Thymus (tissue), 14 donors: Measurements from ENCODE around the gene MUSK. TPM values are rescaled to one million over a fixed set of nuclear protein-coding genes. Genes with fewer than 3 reads are reported as not detected.

ENCODE experiments used
- DNase-seq, 9 donors: peaks; one replicate each; pipeline ENCODE4 v3.0.0-alpha.2; 2013; ENCODE audit warnings: low spot score in 9 of 9, low read depth in 6 of 9, missing footprints in 1 of 9
- H3K27ac ChIP-seq, 2 donors: one replicate each; pipeline ENCODE4 v1.5.1; 2013; ENCODE audit warnings: control low read depth in 1 of 2, low read depth in 1 of 2, low read length in 1 of 2, mild to moderate bottlenecking in 1 of 2, moderate library complexity in 1 of 2
- H3K27me3 ChIP-seq, 2 donors: one replicate each; pipeline ENCODE4 v1.5.1; 2013; ENCODE audit warnings: low read length in 1 of 2; ENCODE audit not compliant: control insufficient read depth in 2 of 2, insufficient read depth in 1 of 2
- H3K36me3 ChIP-seq, 2 donors: one replicate each; pipeline ENCODE4 v1.5.1; 2013; ENCODE audit warnings: low read length in 1 of 2, mild to moderate bottlenecking in 1 of 2, moderate library complexity in 1 of 2; ENCODE audit not compliant: control insufficient read depth in 2 of 2, insufficient read depth in 2 of 2
- H3K4me1 ChIP-seq, 2 donors: one replicate each; pipeline ENCODE4 v1.5.1; 2013; ENCODE audit warnings: low read length in 2 of 2; ENCODE audit not compliant: control insufficient read depth in 2 of 2, insufficient read depth in 2 of 2
- H3K4me3 ChIP-seq, 2 donors: one replicate each; pipeline ENCODE4 v1.5.1; 2013; ENCODE audit warnings: low read length in 2 of 2, control low read depth in 1 of 2, mild to moderate bottlenecking in 1 of 2
- H3K9me3 ChIP-seq, 2 donors: one replicate each; pipeline ENCODE4 v1.5.1; 2013; ENCODE audit warnings: low read length in 1 of 2, mild to moderate bottlenecking in 1 of 2; ENCODE audit not compliant: control insufficient read depth in 2 of 2, insufficient read depth in 1 of 2
- WGBS: extraction: QIAGEN DNeasy Blood & Tissue Kit; methylation state at CpG from one replicate; pipeline ENCODE4 v1.1.7; 2013; 5-methylcytosine and 5-hydroxymethylcytosine counted together
- long read RNA-seq, 10 donors: transcript quantifications; one replicate each; lab custom pipeline, GENCODE V29; 2026
- polyA plus RNA-seq: library from polyadenylated mRNA; stranded (reverse); fragments of 200-250 nt; gene quantifications from one replicate; pipeline ENCODE4 v1.2.3, GENCODE V29; 2013
- total RNA-seq: library from RNA; stranded (reverse); fragments of 120-200 nt; gene quantifications from one replicate; pipeline ENCODE4 v1.2.4, GENCODE V29; 2013
- donor health status: healthy.

MUSK gene
- total RNA-seq (0.09 TPM), polyA plus RNA-seq (0.02 TPM)
- long read RNA-seq, donor 1, result 0 reads
- long read RNA-seq, donor 2, result 0 reads
- long read RNA-seq, donor 3, result 0 reads
- long read RNA-seq, donor 4, result 0 reads
- long read RNA-seq, donor 5, result 0 reads
- long read RNA-seq, donor 6, result 0 reads
- long read RNA-seq, donor 7, result 0 reads
- long read RNA-seq, donor 8, result 0 reads
- long read RNA-seq, donor 9, result 0 reads
- long read RNA-seq, donor 10, result 0 reads

- 98% methylated on average over 8 of the region's 8 CpGs for whole genome bisulfite sequencing
- no peak within 1 kb of the TSS for H3K27ac ChIP-seq
- no peaks in the 10 kb centered on the region for H3K36me3 ChIP-seq
- DNase-seq, result no peak
- H3K4me1 ChIP-seq, result no peaks in the 10 kb centered on the region
- H3K4me3 ChIP-seq, result no peak within 1 kb of the TSS
- no peaks in the 10 kb centered on the region for H3K9me3 ChIP-seq
- no peaks in the 10 kb centered on the region for H3K27me3 ChIP-seq
Observed at GRCh38 chr9:110668570-110669167, at the start of gene MUSK. MUSK (plus strand) TSS chr9:110668791; CDS start chr9:110668905, 114 bp downstream.

GRCh38 chr9:110619831-110620230, 48.8 kb upstream of the MUSK start:
- DNase-seq, result no peak

GRCh38 chr9:110620726-110621125, 47.9 kb upstream of the MUSK start:
- WGBS, result 94% methylated on average over 3 of the region's 3 CpGs
- H3K36me3 ChIP-seq, result no peaks in the 10 kb centered on the region
- no peaks in the 10 kb centered on the region for H3K9me3 ChIP-seq
- no peak for DNase-seq
- H3K4me1 ChIP-seq, result no peaks in the 10 kb centered on the region
- no peak overlapping the region for H3K4me3 ChIP-seq
- H3K27me3 ChIP-seq, result no peaks in the 10 kb centered on the region
- H3K27ac ChIP-seq, result no peak overlapping the region

More at GRCh38 chr9:110619831-110620230, 48.8 kb upstream of the MUSK start:
- no peaks in the 10 kb centered on the region for H3K9me3 ChIP-seq
- no peak overlapping the region for H3K4me3 ChIP-seq
- H3K27ac ChIP-seq, result no peak overlapping the region
- no peaks in the 10 kb centered on the region for H3K36me3 ChIP-seq
- no peaks in the 10 kb centered on the region for H3K4me1 ChIP-seq
- H3K27me3 ChIP-seq, result no peaks in the 10 kb centered on the region

GRCh38 chr9:110622368-110622767, 46.2 kb upstream of the MUSK start:
- H3K36me3 ChIP-seq, result no peaks in the 10 kb centered on the region
- H3K4me1 ChIP-seq, result no peaks in the 10 kb centered on the region
- WGBS, result 81% methylated on average over 2 of the region's 2 CpGs
- H3K4me3 ChIP-seq, result no peak overlapping the region
- no peaks in the 10 kb centered on the region for H3K9me3 ChIP-seq
- H3K27ac ChIP-seq, result no peak overlapping the region
- H3K27me3 ChIP-seq, result no peaks in the 10 kb centered on the region
- no peak for DNase-seq

GRCh38 chr9:110623462-110624025, 45.0 kb upstream of the MUSK start:
- H3K4me3 ChIP-seq, result no peak overlapping the region
- H3K27me3 ChIP-seq, result no peaks in the 10 kb centered on the region
- H3K9me3 ChIP-seq, result no peaks in the 10 kb centered on the region
- no peaks in the 10 kb centered on the region for H3K36me3 ChIP-seq
- 49% methylated on average over 3 of the region's 3 CpGs for WGBS
- H3K4me1 ChIP-seq, result no peaks in the 10 kb centered on the region
- no peak overlapping the region for H3K27ac ChIP-seq
- peak; percentile 6 to 70 (median 33) for DNase-seq

- H3K27ac ChIP-seq, result no peak overlapping the region
- no peaks in the 10 kb centered on the region for H3K36me3 ChIP-seq
- no peak overlapping the region for H3K4me3 ChIP-seq
- DNase-seq, result no peak
- WGBS, result 92% methylated on average over 9 of the region's 9 CpGs
- no peaks in the 10 kb centered on the region for H3K27me3 ChIP-seq
- no peaks in the 10 kb centered on the region for H3K4me1 ChIP-seq
- H3K9me3 ChIP-seq, result no peaks in the 10 kb centered on the region
Observed at GRCh38 chr9:110626101-110626829, 42.3 kb upstream of the MUSK start.

GRCh38 chr9:110635589-110635988, 33.0 kb upstream of the MUSK start:
- no peak for DNase-seq
- no peaks in the 10 kb centered on the region for H3K36me3 ChIP-seq
- H3K4me3 ChIP-seq, result no peak overlapping the region
- H3K4me1 ChIP-seq, result peaks cover 0 to under 1% of the 10 kb centered on the region in 2 donors
- no peaks in the 10 kb centered on the region for H3K27me3 ChIP-seq
- no peaks in the 10 kb centered on the region for H3K9me3 ChIP-seq
- no peak overlapping the region for H3K27ac ChIP-seq

- peaks cover 0 to 7% of the 10 kb centered on the region in 2 donors for H3K4me1 ChIP-seq
- WGBS, result 68% methylated on average over 4 of the region's 4 CpGs
- no peak for DNase-seq
Observed at GRCh38 chr9:110638381-110638954, 30.1 kb upstream of the MUSK start.

GRCh38 chr9:110640736-110641135, 27.9 kb upstream of the MUSK start:
- Histone ChIP-seq H3K27ac (peak overlapping the region; percentile 18 to 52), H3K36me3 (no peaks in the 10 kb centered on the region)

More at GRCh38 chr9:110638381-110638954, 30.1 kb upstream of the MUSK start:
- Histone ChIP-seq H3K36me3 (no peaks in the 10 kb centered on the region), H3K4me3 (no peak overlapping the region), H3K27me3 (no peaks in the 10 kb centered on the region), H3K27ac (no peak overlapping the region), H3K9me3 (no peaks in the 10 kb centered on the region)

More at GRCh38 chr9:110640736-110641135, 27.9 kb upstream of the MUSK start:
- peak in 6 of 9 donors; percentile 2 to 59 (median 10) for DNase-seq
- Histone ChIP-seq H3K4me1 (peaks cover 0 to 7% of the 10 kb centered on the region in 2 donors), H3K9me3 (no peaks in the 10 kb centered on the region), H3K4me3 (no peak overlapping the region), H3K27me3 (no peaks in the 10 kb centered on the region)
